ENCODE data around the gene GALM.

DNA sequence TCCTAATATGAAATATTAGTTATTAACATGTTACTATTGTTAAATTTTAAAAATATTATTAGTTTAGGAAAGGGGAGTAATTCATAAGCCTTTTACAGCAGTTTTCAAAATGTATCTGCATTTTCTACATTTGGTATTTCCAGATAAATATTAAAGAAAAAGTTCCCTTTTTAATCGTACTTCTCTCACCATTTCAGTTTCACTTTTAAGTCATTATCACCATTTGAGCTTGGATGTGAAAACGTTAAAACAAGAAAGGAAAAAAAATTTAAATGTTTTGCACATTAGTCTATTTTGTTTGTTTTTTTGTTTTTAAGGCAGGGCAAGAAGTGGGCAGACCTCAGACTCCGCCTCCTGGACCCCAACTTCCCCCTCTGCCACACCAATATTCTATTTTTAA lies 88.6 kb downstream of the GALM start:
- TF ChIP-seq, protein P1, sequence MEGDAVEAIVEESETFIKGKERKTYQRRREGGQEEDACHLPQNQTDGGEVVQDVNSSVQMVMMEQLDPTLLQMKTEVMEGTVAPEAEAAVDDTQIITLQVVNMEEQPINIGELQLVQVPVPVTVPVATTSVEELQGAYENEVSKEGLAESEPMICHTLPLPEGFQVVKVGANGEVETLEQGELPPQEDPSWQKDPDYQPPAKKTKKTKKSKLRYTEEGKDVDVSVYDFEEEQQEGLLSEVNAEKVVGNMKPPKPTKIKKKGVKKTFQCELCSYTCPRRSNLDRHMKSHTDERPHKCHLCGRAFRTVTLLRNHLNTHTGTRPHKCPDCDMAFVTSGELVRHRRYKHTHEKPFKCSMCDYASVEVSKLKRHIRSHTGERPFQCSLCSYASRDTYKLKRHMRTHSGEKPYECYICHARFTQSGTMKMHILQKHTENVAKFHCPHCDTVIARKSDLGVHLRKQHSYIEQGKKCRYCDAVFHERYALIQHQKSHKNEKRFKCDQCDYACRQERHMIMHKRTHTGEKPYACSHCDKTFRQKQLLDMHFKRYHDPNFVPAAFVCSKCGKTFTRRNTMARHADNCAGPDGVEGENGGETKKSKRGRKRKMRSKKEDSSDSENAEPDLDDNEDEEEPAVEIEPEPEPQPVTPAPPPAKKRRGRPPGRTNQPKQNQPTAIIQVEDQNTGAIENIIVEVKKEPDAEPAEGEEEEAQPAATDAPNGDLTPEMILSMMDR (tag by site-specific recombination; IDR thresholded peaks at IDR 0.05) = no peak
- TF ChIP-seq ZNF146 (tag by site-specific recombination; IDR thresholded peaks at IDR 0.05) = no peak
- TF ChIP-seq ZNF37A (tag by site-specific recombination; IDR thresholded peaks at IDR 0.05) = no peak
- no peak for TF ChIP-seq TCF7L2 (IDR thresholded peaks at IDR 0.05; ENCODE audit: borderline replicate concordance, low read depth, low read length)
- TF ChIP-seq, protein P2, sequence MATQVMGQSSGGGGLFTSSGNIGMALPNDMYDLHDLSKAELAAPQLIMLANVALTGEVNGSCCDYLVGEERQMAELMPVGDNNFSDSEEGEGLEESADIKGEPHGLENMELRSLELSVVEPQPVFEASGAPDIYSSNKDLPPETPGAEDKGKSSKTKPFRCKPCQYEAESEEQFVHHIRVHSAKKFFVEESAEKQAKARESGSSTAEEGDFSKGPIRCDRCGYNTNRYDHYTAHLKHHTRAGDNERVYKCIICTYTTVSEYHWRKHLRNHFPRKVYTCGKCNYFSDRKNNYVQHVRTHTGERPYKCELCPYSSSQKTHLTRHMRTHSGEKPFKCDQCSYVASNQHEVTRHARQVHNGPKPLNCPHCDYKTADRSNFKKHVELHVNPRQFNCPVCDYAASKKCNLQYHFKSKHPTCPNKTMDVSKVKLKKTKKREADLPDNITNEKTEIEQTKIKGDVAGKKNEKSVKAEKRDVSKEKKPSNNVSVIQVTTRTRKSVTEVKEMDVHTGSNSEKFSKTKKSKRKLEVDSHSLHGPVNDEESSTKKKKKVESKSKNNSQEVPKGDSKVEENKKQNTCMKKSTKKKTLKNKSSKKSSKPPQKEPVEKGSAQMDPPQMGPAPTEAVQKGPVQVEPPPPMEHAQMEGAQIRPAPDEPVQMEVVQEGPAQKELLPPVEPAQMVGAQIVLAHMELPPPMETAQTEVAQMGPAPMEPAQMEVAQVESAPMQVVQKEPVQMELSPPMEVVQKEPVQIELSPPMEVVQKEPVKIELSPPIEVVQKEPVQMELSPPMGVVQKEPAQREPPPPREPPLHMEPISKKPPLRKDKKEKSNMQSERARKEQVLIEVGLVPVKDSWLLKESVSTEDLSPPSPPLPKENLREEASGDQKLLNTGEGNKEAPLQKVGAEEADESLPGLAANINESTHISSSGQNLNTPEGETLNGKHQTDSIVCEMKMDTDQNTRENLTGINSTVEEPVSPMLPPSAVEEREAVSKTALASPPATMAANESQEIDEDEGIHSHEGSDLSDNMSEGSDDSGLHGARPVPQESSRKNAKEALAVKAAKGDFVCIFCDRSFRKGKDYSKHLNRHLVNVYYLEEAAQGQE (tag by site-specific recombination; IDR thresholded peaks at IDR 0.05) = no peak
- TF ChIP-seq ZNF654 (tag by site-specific recombination; IDR thresholded peaks at IDR 0.05; ENCODE audit: low read depth) = no peak
- no peak for TF ChIP-seq KLF16 (tag by site-specific recombination; IDR thresholded peaks at IDR 0.05)
- no peak for TF ChIP-seq ZNF521 (tag by site-specific recombination; IDR thresholded peaks at IDR 0.05)
- no peak for TF ChIP-seq ZNF324 (tag by site-specific recombination; IDR thresholded peaks at IDR 0.05)
